Erythroblast (primary cell): Measurements from ENCODE around the gene TOP3B.

Experiments used
- GATA1 ChIP-seq: IDR thresholded peaks from 2 replicates; pipeline ENCODE4 v1.6.1; 2011; ENCODE audit warnings: low read depth, mild to moderate bottlenecking, control low read depth, low read length, moderate library complexity
- POLR2A ChIP-seq: IDR thresholded peaks from 2 replicates; pipeline ENCODE4 v1.6.1; 2011; ENCODE audit warnings: mild to moderate bottlenecking, low read length

GRCh38 chr22:21928048-21928447 is 54.5 kb downstream of the TOP3B start:
- TF ChIP-seq POLR2A = no peak
- no peak for TF ChIP-seq GATA1
